Measurements from ENCODE around the gene JADE2.

JADE2 gene

DNA sequence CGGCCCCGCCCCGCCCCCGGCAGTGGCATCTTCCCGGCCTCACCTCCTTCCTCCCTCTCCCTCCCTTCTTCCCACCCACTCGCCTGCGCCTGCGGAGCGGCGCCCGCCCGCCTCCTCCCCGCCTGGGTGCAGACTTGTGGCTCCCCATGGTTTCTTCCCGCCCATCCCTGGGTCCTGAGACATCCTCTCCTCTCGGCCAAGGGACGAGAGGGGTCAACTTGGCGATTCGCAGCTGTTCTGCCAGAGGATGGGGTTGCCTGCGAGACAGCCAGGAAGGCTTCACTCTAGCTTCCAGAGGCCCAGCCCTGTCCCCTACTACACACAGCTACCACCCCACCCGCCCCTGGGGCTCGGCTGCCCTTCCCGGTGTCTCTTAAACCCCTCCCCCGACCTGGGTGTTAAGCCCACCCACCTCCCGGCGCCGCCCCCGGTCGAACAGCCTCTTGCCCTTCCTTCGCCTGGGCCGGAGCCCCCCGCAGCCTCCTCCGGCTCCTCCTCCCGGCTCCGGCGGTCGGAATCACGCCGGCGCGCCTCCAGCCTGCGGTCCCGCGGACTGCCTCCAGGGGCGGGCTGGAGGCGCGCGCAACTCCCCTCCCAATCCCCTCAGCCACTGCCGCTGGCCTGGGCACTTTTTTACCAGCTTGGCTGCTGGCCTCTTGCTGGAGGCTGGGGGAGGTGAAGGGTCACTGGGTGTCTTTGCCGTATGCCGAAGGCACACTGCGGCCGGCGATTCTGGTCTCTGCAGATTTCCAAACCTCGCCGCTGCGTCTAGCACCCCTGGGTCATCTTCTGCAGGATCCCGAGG, 1.9 kb downstream of the JADE2 start:
- H3K4me3 ChIP-seq (replicated peaks; ENCODE audit: low read depth, low read length) = peak overlapping the region; percentile 82
- peak; percentile 92 for DNase-seq (ENCODE audit: low read depth)
- TF ChIP-seq, protein P1, sequence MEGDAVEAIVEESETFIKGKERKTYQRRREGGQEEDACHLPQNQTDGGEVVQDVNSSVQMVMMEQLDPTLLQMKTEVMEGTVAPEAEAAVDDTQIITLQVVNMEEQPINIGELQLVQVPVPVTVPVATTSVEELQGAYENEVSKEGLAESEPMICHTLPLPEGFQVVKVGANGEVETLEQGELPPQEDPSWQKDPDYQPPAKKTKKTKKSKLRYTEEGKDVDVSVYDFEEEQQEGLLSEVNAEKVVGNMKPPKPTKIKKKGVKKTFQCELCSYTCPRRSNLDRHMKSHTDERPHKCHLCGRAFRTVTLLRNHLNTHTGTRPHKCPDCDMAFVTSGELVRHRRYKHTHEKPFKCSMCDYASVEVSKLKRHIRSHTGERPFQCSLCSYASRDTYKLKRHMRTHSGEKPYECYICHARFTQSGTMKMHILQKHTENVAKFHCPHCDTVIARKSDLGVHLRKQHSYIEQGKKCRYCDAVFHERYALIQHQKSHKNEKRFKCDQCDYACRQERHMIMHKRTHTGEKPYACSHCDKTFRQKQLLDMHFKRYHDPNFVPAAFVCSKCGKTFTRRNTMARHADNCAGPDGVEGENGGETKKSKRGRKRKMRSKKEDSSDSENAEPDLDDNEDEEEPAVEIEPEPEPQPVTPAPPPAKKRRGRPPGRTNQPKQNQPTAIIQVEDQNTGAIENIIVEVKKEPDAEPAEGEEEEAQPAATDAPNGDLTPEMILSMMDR (IDR thresholded peaks at IDR 0.05; ENCODE audit: low read length, missing control alignments) = peak; percentile 48

DNA sequence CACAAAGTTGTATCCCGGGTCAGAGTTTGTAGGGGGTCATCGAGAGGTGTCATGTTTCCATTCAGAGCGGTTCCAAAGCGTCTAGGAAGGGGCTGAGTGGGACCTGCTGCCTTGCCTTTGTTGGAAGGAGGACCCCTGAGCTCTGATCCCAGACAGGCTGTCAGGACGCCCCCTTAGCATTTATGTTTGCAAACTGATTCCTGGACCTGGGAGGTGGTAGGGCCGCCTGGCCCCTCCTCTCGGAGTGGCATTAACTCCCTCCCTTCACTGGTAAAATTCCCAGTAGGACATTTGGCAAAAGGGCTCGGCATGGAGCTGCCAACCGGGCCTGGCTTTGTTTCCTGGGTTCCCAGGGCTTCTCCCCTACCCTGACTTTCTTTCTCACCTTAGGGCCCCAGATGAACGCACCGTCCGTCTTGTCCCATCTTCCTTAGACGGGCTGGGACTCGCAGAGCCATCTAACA, 2.5 kb downstream of the JADE2 start:
- no peak for DNase-seq (ENCODE audit: low read depth)
- TF ChIP-seq, protein P1 (IDR thresholded peaks at IDR 0.05; ENCODE audit: low read length, missing control alignments) = no peak

DNA sequence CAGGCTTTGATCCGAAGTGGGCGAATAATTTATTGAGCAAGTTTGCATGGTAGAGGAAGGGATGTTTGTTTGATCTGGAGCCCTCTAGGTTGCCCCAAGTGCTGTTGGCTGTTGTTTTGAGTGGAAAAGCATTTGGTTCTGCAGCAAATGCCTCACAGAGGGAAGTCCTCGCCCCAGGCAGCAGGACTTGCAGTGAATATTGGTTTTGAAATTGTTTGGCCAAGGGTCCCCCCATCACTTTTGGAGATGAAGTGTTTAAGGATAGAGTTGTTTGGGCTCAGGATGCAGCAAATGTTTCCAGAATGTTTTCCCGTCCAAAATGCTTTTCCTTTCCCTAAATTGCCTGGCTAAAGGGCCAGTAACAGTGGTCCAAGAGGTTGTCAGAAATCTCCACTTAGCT, 3.1 kb downstream of the JADE2 start:
- H3K4me3 ChIP-seq (replicated peaks; ENCODE audit: low read depth, low read length) = peak overlapping the region; percentile 82

More for the DNA sequence above, 2.5 kb downstream of the JADE2 start:
- H3K4me3 ChIP-seq (replicated peaks; ENCODE audit: low read depth, low read length) = peak overlapping the region; percentile 82

DNA sequence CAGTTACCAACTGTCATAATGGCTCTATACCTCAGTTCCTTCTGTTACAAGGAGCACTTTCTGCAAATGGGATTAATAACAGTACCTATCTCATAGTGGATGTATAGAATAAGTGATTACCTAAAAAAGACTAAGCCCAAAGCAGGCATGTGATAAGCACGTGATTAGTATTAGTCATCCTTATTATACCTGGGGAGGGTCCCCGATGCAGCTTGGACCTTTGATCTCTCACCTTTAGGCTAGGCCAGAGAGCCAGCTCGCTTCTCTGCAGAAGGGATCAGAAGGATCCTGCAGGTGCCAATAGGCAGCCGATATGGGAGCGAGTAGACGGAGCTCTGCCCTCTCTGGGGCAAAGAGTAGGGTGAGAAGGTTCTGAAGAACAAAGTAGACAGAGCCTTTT, 4.0 kb downstream of the JADE2 start:
- no peak overlapping the region for H3K4me3 ChIP-seq (replicated peaks; ENCODE audit: low read depth, low read length)
- no peak for DNase-seq (ENCODE audit: low read depth)
- TF ChIP-seq, protein P1 (IDR thresholded peaks at IDR 0.05; ENCODE audit: low read length, missing control alignments) = no peak

More for the DNA sequence above, 3.1 kb downstream of the JADE2 start:
- no peak for DNase-seq (ENCODE audit: low read depth)
- TF ChIP-seq, protein P1 (IDR thresholded peaks at IDR 0.05; ENCODE audit: low read length, missing control alignments) = no peak

DNA sequence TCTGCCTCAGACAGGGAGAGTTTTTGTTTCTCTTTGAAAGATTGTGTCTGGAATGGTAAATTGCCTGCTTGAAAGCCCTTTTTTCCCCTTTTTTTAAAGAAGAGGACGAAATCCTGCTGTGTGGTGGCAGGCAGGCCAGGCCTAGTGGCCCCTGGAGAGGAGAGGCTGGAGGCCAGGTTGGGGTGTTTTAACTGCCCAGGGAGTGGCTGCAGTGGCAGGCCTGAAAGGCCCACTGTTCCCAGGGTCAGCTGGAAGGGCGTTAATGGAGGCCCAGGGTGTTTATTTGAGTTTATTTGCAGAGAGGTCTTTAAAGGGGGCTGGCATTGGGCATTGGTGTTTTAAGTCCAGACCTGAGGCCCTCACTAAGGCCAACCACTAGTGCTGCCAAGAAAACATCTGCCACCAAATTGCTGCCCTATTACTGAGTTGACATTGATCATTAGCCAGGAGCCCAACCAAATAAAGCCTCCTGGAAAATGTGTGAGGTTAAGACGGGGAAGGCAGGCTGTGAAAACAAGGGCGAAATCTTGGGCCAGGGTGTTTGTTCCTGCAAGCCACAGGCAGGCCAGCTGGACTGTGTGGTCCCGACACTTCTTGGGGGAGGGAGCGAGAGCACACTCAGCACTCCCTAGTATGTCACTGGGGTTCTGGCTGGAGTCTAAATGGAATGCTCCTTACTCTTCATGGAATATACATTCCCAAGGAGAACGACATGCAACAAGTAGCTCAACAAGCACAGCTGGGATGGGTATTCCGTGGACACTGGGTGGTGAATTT, 5.0 kb downstream of the JADE2 start:
- no peak overlapping the region for H3K4me3 ChIP-seq (replicated peaks; ENCODE audit: low read depth, low read length)
- no peak for DNase-seq (ENCODE audit: low read depth)
- TF ChIP-seq, protein P1 (IDR thresholded peaks at IDR 0.05; ENCODE audit: low read length, missing control alignments) = no peak

DNA sequence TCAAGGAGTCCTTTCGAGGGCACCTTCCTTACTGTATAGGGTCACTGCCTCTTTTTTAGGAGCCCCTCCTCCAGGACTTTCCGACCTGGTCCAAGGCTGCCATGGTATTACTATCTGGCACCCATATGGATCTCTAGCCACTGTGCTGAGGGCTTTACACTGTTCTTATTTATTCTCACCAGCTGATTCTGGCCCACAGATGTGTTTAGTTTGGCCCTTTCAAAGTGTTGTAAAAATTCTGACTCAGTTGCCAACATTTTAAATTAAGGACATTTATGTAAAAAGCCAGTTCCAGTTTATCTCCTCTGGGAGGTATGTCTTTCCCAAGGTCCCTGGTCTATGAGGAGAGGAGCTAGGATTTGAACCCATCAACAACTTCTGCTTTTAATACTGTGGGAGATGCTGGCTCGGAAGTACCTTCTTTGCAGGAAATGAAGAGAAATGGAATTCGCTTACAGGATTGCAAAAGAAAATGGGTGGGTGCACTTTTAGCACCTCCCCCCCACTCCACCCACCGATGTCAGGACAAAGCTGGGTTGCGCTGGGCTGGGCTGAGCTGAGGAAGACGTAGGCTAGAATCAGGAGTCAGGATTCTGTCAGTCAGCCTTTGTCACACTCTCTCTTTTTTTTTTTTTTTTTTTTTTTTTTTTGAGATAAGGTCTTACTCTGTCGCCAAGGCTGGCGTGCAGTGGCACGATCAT, 7.8 kb downstream of the JADE2 start:
- DNase-seq (ENCODE audit: low read depth) = no peak
- no peak overlapping the region for H3K4me3 ChIP-seq (replicated peaks; ENCODE audit: low read depth, low read length)
- TF ChIP-seq, protein P1 (IDR thresholded peaks at IDR 0.05; ENCODE audit: low read length, missing control alignments) = no peak
